HL-60/S4 treated with phorbol 12-myristate 13-acetate at 8.2 ng/mL for 4 days and 3 days (cell line): ENCODE results near the gene DIDO1.
"Not testable (repeated sequence)": the region's sequence is repeated elsewhere in the genome, so short reads cannot be mapped to it uniquely, and the experiment has no call there.

Experiments
- in situ Hi-C: fragments of 300-500 bp; cut with MboI; formaldehyde crosslinking; loops from 2 replicates; pipeline ENCODE4 v1.15.0; 2022; ENCODE audit warnings: low sequenced_read_pairs

The DIDO1 gene

DNA sequence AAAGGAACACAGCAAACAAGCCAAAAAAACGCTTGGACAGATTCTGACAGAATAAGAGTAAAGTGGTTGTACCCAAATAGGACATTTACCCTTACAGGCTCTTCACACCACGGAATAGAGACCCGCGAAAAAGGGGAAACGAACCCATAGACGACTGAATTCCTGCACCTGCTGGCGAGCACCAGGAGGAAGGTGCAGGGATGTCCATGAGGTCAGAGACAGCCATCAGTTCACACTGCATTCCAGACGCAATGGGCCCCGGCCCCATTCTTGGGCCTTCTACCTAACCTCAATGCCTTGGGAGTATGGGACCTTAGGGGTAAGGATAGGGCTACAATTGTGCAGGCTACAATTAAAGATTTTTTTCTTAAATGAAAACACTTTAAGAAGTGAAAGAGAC is 5.2 kb upstream of the DIDO1 start:
- in situ Hi-C loops, result no loop called here

DNA sequence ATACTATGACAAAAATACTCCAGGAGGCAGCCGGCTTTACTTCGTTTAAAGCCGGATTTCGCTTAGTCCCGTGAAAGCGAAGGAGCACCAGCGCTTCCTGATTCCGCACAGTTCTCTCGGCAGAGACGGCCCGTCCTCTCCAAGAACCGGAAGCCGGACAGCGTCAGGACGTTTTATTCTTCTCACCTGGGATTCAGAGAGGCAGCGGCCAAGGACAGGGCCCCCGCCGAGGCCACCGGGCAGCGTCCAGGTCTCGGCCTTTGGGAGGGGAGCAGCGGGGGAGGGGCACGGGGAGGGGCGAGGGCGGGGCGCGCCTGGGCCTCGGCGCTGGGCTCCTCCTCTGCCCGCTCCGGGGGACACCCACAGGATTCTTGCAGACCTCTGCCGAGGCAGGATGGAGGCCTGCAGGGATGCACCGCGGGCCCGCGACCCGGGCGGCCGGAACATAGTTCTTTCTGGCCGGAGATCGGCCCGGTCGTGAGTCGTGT is 2.8 kb upstream of the DIDO1 start:
- in situ Hi-C loops, result no loop called here

- in situ Hi-C loops, result no loop called here
Measured at GRCh38 chr20:62928246-62928939, 2.1 kb upstream of the DIDO1 start.

GRCh38 chr20:62927128-62927705 is 912 bp upstream of the DIDO1 start:
- in situ Hi-C loops, result no loop called here

GRCh38 chr20:62925420-62926228 is 681 bp downstream of the DIDO1 start:
- in situ Hi-C loops, result no loop called here

- in situ Hi-C loops, result no loop called here
Measured at GRCh38 chr20:62925076-62925419, 1.3 kb downstream of the DIDO1 start.

DNA sequence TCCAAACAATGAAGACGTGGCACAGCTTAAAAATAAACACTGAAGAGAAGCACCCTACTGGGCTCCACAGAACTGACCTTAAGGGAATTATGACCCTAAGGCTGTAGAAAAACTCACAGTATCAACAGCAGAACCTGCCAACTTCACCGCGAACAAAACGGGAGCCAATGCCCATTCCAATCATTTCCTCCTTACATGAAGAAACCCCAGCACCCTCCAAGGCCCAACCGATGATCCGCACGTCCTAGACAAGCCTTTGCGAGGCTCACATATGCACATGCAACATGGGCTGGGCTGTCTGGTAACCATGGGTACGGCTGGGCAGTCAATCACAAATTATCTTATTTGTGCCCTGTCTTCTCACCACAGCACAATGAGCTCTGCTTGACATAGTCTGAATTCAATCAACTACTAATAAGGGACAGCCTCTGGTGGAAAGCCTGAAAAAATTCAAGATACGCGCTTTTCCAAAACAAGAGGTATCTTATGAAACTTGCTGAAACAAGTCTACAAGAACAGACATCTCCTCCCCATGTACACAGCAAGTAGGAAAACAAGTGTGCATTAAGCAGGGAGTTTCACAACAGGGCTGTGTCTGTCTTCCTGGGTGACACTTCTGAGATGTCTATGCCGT is 1.7 kb downstream of the DIDO1 start:
- in situ Hi-C loops, result no loop called here

- in situ Hi-C loops, result no loop called here
Measured at GRCh38 chr20:62923669-62924441, 2.5 kb downstream of the DIDO1 start.

- in situ Hi-C loops, result not testable (repeated sequence)
Measured at GRCh38 chr20:62923059-62923668, 3.1 kb downstream of the DIDO1 start.

GRCh38 chr20:62922451-62922921 is 3.8 kb downstream of the DIDO1 start:
- in situ Hi-C loops, result no loop called here

DNA sequence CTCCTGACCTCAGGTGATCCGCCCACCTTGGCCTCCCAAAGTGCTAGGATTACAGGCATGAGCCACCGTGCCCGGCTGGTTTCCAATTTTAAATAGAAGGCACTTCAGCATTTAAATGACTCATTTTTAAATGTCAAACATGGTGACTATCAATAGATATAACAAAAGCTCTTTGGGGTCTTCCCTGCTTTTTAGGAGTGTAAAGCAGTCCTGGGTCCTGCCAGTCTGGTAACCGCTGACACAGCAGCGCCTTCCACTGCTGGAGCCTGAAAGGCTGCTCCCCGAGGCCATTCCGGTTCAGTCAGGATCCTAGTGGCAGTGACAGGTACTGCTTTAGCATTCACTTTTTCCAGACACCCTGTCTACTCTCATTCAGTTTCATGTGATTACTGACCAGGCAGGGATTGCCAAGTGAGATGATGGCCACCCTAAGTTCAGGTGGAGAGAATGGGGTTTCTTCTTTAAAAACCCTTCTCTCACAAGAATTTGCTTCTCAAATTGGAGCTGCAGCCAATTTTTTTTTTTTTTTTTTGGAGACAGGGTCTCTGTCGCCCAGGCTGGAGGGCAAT is 5.1 kb downstream of the DIDO1 start:
- in situ Hi-C loops, result no loop called here

DNA sequence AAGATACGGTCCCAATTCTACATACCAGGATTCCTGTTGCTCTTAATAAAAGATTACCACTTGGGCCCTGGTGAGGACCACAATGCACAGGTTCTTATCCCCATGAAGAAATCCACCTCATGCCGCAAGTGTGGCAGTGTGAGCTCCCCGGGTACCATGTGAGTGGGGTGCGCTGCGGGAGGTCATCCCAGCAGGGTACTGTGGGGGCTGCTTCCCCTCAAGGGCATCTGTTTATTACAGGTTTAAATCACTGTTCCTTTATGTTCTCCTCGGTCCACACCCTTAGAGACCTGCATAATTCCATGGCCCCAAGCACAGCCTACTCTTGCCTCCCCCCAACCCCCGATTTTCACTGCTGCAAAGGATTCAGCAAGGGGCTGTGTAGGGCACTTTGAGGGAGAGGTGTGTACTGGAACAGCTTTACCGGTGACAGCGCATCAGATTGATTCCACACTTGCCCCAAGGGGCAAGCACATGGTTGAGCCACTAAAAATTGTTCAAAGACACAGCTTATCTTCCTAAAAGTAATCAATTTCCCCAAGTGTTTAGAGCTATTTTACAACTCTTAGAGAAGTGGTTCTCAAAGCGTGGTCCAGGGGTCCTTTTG is 6.2 kb downstream of the DIDO1 start:
- in situ Hi-C loops, result no loop called here

GRCh38 chr20:62918831-62919230 is 7.5 kb downstream of the DIDO1 start:
- in situ Hi-C loops, result no loop called here

DNA sequence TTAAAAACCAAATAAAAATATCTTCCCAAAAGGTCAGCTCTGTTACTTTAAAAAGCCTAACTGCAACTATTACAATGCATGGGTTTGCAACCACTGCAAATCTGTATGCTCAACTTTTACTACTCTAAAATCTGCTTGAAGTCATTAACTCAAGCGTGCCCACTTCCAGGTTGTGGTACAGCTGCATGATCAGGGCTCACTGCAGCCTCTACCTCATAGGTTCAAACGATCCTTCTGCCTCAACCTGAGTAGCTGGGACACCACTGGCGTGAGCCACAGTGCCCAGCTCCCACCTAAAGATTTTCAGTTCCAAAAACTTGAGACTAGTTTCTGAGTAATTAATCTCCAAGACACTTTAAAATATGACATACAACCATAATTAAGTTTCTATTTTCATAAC is 8.2 kb downstream of the DIDO1 start:
- in situ Hi-C loops, result no loop called here

GRCh38 chr20:62917720-62918119 is 8.6 kb downstream of the DIDO1 start:
- in situ Hi-C loops, result no loop called here

GRCh38 chr20:62916703-62917476 is 9.4 kb downstream of the DIDO1 start:
- in situ Hi-C loops, result no loop called here

GRCh38 chr20:62914970-62915457 is 11.3 kb downstream of the DIDO1 start:
- in situ Hi-C loops, result no loop called here

- in situ Hi-C loops, result no loop called here
Measured at GRCh38 chr20:62914436-62914835, 11.9 kb downstream of the DIDO1 start.
